OCI-LY1 (cell line): ENCODE data around the gene B4GALT2.

ENCODE experiments used
- EZH2 ChIP-seq: fragments of 200-600 bp; sonication (generic), shearing (Covaris generic); IDR thresholded peaks from 2 replicates; pipeline ENCODE4 v1.8.0; 2017; ENCODE audit warnings: borderline replicate concordance, mixed run types, mild to moderate bottlenecking, antibody characterized with exemption, low read length, moderate library complexity, mixed read lengths
- TF ChIP-seq, protein P1 (sequence below): fragments of 200-600 bp; sonication (generic), shearing (Covaris generic); IDR thresholded peaks from 2 replicates; pipeline ENCODE4 v1.5.1; 2017; ENCODE audit warnings: mild to moderate bottlenecking, antibody characterized with exemption, low read length, moderate library complexity, mixed read lengths

DNA sequence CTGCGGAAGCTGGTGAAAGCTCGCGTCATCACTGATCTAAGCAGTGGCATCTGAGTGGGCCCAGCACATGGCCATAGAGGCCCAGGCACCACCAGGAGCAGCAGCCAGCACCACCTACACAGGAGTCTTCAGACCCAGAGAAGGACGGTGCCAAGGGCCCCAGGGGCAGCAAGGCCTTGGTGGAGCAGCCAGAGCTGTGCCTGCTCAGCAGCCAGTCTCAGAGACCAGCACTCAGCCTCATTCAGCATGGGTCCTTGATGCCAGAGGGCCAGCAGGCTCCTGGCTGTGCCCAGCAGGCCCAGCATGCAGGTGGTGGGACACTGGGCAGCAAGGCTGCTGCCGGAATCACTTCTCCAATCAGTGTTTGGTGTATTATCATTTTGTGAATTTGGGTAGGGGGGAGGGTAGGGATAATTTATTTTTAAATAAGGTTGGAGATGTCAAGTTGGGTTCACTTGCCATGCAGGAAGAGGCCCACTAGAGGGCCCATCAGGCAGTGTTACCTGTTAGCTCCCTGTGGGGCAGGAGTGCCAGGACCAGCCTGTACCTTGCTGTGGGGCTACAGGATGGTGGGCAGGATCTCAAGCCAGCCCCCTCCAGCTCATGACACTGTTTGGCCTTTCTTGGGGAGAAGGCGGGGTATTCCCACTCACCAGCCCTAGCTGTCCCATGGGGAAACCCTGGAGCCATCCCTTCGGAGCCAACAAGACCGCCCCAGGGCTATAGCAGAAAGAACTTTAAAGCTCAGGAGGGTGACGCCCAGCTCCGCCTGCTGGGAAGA, 48.7 kb upstream of the B4GALT2 start:
- TF ChIP-seq, protein P1, sequence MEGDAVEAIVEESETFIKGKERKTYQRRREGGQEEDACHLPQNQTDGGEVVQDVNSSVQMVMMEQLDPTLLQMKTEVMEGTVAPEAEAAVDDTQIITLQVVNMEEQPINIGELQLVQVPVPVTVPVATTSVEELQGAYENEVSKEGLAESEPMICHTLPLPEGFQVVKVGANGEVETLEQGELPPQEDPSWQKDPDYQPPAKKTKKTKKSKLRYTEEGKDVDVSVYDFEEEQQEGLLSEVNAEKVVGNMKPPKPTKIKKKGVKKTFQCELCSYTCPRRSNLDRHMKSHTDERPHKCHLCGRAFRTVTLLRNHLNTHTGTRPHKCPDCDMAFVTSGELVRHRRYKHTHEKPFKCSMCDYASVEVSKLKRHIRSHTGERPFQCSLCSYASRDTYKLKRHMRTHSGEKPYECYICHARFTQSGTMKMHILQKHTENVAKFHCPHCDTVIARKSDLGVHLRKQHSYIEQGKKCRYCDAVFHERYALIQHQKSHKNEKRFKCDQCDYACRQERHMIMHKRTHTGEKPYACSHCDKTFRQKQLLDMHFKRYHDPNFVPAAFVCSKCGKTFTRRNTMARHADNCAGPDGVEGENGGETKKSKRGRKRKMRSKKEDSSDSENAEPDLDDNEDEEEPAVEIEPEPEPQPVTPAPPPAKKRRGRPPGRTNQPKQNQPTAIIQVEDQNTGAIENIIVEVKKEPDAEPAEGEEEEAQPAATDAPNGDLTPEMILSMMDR: peak; percentile 62
- TF ChIP-seq EZH2: no peak
